ENCODE measurements around the gene PPOX.
A peak's percentile ranks its signal among the peaks of the same experiment; 100 is the strongest.

The PPOX gene

DNA sequence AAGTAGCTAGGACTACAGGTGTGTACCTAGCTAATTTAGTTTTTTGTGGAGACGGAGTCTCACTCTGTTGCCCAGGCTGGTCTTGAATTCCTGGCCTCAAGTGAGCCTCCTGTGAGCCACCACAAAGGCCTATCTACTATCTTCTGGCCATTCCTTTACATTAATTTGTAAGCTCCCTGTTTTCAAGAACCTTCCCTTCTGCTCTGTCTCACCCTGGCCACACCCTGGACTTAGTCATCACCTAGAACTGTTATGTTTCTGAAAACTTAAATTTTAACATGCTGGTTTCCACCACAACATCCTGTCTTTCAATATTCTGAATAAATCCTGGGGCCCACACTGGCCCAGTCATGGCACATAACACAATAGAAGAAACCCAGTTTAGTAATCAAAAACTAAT is 16.0 kb downstream of the PPOX start:
- no peak overlapping the region for H3K4me3 ChIP-seq (replicated peaks in 1 of 2; ENCODE audit: low read depth in 2 of 2, low read length in 2 of 2)
- DNase-seq (ENCODE audit: low read depth in 2 of 2), result peak in 1 of 2 donors; percentile 85
- TF ChIP-seq, protein P1, sequence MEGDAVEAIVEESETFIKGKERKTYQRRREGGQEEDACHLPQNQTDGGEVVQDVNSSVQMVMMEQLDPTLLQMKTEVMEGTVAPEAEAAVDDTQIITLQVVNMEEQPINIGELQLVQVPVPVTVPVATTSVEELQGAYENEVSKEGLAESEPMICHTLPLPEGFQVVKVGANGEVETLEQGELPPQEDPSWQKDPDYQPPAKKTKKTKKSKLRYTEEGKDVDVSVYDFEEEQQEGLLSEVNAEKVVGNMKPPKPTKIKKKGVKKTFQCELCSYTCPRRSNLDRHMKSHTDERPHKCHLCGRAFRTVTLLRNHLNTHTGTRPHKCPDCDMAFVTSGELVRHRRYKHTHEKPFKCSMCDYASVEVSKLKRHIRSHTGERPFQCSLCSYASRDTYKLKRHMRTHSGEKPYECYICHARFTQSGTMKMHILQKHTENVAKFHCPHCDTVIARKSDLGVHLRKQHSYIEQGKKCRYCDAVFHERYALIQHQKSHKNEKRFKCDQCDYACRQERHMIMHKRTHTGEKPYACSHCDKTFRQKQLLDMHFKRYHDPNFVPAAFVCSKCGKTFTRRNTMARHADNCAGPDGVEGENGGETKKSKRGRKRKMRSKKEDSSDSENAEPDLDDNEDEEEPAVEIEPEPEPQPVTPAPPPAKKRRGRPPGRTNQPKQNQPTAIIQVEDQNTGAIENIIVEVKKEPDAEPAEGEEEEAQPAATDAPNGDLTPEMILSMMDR (IDR thresholded peaks at IDR 0.05; ENCODE audit: low read depth, low read length), result no peak

DNA sequence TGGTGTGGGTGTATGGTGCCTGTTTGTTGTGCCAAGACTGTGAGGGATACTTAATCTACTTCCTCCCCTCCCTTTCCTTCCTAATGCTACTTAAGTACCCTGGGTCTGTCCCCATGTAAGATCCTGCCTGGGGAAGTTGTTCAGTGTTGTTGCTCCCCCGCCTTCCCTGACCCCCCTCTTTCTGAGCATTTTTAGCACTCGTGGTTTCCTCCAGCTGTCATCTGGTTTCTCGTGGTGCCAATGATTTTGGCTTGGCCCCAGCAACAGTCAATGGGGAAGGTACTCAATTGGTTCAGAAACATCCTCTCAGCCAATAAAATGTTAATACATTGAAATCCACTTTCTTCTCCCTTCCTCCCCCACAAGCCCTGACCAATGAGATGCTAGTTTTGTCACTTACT is 19.1 kb downstream of the PPOX start:
- TF ChIP-seq, protein P1 (IDR thresholded peaks at IDR 0.05; ENCODE audit: low read depth, low read length), result no peak
- peak; percentile 80 to 91 for DNase-seq (ENCODE audit: low read depth in 2 of 2)
- no peak overlapping the region for H3K4me3 ChIP-seq (replicated peaks in 1 of 2; ENCODE audit: low read depth in 2 of 2, low read length in 2 of 2)

DNA sequence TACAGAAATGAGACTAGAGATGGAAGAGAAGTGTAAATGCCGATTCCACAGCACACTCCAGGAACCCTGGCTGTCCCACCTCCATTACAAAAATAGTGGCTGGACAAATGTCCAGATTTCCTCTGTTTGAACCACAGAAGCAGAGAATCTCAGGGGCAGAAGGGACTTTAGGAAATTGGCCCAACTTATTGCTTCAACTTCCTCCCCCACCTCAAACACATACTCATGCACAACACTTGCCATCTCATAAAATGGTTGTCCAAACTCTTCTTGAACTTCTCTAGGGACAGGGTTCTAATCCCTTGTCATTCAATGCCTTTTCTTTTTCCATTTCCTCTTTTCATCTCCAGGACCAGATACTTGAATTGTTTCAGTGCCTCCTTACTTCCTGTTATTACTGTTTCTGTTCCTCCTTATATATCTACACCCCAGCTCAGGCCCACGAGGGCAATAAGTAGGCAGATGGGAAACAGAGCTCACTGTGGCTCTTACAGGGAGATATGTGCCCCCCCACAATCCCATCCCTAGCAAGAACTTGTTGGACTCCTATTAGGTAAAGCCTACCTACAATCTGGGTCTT is 19.6 kb downstream of the PPOX start:
- H3K4me3 ChIP-seq (replicated peaks in 1 of 2; ENCODE audit: low read depth in 2 of 2, low read length in 2 of 2), result no peak overlapping the region
- peak in 1 of 2 donors; percentile 17 for DNase-seq (ENCODE audit: low read depth in 2 of 2)
- TF ChIP-seq, protein P1 (IDR thresholded peaks at IDR 0.05; ENCODE audit: low read depth, low read length), result no peak

DNA sequence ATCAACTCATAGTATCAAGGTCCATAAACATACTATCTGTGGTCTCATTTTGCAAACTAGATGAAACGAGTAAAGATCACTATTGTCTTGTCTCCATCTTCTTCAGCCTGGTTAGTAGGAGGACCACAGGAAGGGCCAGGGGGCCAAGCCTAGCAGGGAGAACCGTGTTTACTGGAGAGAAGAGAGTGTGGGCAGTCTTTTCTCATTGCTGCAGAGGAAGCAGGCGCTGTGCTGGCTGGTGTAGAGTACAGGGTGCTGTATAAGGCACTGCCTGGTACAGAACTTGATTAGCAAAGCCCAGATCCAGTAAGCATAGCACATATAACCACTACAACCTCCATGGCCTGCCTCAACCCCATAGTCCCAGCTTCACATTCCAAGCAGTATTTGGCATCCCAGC is 21.1 kb downstream of the PPOX start:
- TF ChIP-seq, protein P1 (IDR thresholded peaks at IDR 0.05; ENCODE audit: low read depth, low read length), result no peak
- DNase-seq (ENCODE audit: low read depth in 2 of 2), result peak in 1 of 2 donors; percentile 20
- H3K4me3 ChIP-seq (replicated peaks in 1 of 2; ENCODE audit: low read depth in 2 of 2, low read length in 2 of 2), result no peak overlapping the region

DNA sequence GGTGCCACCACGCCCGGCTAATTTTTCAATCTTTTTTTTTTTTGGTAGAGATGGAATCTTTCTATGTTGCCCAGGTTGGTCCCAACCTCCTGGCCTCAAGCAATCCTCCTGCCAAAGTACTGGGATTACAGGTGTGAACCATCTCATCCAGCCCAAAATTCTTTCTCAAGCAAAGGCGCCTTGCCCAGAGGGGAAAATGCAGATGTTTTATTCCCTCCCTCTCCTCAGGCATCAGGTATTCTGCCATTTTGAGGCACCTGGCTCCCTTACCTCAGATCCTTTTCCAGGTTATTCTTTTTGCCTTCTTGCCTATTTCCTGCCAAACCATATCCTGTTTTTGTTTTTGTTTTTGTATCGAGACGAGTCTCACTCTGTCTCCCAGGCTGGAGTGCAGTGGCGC is 22.2 kb downstream of the PPOX start:
- peak in 1 of 2 donors; percentile 46 for DNase-seq (ENCODE audit: low read depth in 2 of 2)

DNA sequence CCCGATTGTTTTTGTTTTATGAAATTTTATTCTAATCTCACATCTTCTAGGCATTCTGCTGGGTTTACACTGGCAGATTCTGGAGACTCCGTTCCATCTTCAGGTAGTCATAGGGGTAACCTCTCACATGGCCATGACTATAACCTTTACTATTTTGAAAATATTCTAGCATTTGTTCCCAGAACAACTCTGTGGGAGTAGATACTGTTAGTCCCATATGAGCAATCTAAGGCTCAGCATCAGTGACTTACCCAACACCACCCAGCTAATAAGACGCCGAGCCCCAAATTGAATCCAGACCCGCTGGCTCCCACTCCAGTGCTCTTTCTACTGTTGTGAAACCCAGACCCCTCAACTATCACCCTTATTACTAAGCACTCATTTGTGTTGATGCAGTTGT is 22.8 kb downstream of the PPOX start:
- peak in 1 of 2 donors; percentile 80 for DNase-seq (ENCODE audit: low read depth in 2 of 2)
- no peak overlapping the region for H3K4me3 ChIP-seq (replicated peaks in 1 of 2; ENCODE audit: low read depth in 2 of 2, low read length in 2 of 2)
- TF ChIP-seq, protein P1 (IDR thresholded peaks at IDR 0.05; ENCODE audit: low read depth, low read length), result no peak

More for the DNA sequence above, 22.2 kb downstream of the PPOX start:
- TF ChIP-seq, protein P1 (IDR thresholded peaks at IDR 0.05; ENCODE audit: low read depth, low read length), result no peak
- H3K4me3 ChIP-seq (replicated peaks in 1 of 2; ENCODE audit: low read depth in 2 of 2, low read length in 2 of 2), result no peak overlapping the region

All from cardiac fibroblast (primary cell).